Colon (tissue), 2 donors: ENCODE measurements around the gene PIR.

Experiments used
- FAIRE-seq: peaks from 2 replicates; lab custom pipeline; 2012; peaks lifted over from hg19 to GRCh38; lab: Jason Lieb, UNC
- donor health status: control.
- donor health status: control.

PIR gene

DNA sequence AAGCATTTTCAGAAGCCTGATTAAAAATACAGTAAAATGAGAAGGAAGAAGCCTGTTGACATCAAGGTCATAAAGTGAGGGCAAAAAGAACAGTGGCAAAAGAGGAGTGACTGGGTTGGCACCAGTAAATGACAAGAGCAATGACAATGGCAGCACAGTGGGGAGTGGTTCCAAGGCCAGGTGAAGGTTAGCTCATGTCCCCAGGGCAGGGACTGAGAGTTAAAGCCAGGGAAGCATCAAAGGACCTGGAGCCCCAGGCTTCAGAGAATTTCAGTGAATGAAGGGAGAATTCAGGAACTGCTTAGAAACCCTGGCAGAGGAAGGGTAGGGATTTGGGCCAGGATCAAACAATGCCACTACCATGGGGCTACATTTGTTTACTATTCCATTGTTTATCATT, 149.0 kb downstream of the PIR start:
- FAIRE-seq, result no peak

DNA sequence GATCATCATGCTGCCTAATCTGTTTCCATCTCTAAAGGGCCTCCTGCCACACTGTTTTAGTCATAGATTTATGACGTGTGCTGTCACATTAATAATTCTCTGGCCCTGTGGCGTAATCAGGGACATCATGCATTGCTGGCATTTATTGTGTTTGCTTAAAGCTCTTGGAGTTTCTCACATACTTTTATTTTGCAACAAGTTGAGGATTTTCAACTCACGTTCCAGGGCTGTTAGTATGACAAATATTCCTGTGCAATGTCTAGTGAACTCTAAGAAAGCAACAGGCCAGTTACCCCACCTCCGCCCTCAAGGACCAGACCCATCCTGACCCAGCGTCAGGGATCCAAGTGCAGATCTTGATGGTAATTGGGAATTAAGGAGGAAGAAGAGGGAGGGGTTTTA, 150.1 kb downstream of the PIR start:
- FAIRE-seq, result no peak

DNA sequence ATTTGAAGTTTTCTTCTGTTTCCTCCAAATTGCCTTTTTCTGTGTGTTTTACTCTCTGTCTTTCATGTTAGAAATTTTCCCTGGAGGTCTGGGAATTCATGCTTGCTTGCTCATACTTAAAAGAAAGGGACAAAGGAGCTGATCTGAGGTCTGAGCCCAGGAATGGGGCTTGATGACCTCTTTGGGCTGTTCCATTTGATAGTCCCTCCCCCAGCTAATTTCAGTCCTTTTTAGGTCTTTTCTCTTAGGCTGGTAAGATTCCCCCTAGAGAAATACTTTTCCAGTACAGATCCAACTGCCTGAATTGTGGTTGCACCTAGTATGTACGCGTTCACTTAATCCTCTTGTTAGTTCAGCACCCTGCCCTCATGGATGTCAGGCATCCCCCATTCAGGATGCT, 152.3 kb downstream of the PIR start:
- FAIRE-seq, result no peak

DNA sequence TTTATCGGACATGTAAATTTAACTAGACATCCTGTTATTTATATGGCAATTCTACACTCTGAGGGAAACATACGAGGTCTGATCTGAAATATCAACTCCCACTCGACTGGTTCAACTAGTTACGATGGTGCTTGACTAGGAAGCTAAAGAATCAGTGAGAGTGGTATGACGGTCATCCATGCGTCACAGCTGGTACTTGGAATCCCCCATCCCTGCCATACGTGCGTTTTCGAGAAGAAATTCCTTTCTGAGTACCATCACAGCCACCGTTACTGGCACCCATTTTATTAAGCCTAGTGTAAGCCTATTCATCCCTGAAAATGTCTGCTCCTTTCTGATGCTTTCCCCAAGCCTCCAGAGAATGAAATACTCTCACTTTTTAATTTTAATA, 157.1 kb downstream of the PIR start:
- no peak for FAIRE-seq

- FAIRE-seq, result peak; percentile 77
These were observed 157.8 kb downstream of the PIR start, which contains the start of gene PIGA for GRCh38 chrX:15335135-15336022. Gene PIGA, minus strand, starts transcription at chrX:15335523. Its CDS starts 3,593 bp downstream, at chrX:15331930.
